SHP77 treated with DMSO at 0.1 percent for 48 hours (cell line): ENCODE results near the gene TMEM217.
"Not testable (repeated sequence)": the region's sequence is repeated elsewhere in the genome, so short reads cannot be mapped to it uniquely, and the experiment has no call there.

ENCODE experiments used
- DNase-seq: peaks from one replicate; lab custom pipeline; 2025; lab: John Stamatoyannopoulos, UW

The TMEM217 gene

GRCh38 chr6:37257634-37258404 lies at the start of gene TMEM217, which contains the start of gene TBC1D22B:
Gene TMEM217 (minus strand): TSS chr6:37258144. CDS start chr6:37219030, 39,114 bp downstream.
Gene TBC1D22B (plus strand): TSS chr6:37257772. CDS start chr6:37257918, 146 bp downstream.
- DNase-seq, result peak; percentile 86

- DNase-seq, result not testable (repeated sequence)
Observed at GRCh38 chr6:37307484-37307883, 49.5 kb upstream of the TMEM217 start.

GRCh38 chr6:37306624-37307222 lies 48.8 kb upstream of the TMEM217 start:
- DNase-seq, result peak; percentile 6

DNA sequence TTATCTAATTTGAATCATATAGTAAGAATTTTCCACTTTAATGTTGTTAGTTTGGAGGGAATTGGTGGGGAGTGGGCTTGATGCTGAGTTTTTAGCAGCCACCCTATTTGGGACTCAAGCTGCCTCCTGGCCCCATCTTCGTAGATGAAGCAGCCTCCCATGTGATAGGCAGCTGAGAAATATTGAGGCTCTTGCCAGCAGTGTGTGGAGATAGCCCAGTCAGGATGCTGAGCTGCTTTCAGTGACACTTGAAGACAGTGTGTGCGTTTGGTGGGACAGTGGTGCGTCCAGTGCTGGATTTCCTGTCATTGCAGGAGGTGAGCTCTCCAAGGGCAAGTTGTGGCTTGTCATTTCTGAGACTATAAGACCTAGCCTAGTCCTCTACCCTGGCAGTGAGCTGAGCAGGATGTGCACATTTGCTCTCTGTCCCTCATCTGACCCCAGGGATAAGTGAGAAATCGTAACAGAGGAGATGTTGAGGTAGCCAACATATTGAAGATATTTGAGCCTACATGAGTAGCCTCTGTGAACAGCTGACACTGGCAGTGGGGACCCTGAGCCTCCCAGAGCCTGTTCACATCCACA lies 48.0 kb upstream of the TMEM217 start:
- DNase-seq, result no peak

DNA sequence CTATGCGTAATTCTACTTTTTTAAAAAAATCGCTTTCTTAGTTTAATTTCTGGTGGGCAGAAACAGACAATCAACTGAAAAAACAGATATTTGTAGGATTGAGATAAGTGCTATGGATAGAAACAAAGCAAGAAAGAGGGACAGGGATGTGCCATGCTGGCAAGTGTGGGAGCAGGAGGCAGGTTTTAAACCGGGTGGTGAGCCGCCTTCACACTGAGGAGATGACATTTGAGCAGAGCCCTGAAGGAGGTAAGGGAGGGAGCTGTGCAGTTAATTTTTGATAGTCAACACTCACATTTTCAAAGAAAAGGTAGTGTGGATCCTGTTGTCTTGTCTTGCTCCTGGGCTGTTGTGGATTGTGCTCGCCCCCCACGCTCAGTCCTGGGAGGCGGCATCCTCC lies 46.8 kb upstream of the TMEM217 start:
- DNase-seq, result no peak

DNA sequence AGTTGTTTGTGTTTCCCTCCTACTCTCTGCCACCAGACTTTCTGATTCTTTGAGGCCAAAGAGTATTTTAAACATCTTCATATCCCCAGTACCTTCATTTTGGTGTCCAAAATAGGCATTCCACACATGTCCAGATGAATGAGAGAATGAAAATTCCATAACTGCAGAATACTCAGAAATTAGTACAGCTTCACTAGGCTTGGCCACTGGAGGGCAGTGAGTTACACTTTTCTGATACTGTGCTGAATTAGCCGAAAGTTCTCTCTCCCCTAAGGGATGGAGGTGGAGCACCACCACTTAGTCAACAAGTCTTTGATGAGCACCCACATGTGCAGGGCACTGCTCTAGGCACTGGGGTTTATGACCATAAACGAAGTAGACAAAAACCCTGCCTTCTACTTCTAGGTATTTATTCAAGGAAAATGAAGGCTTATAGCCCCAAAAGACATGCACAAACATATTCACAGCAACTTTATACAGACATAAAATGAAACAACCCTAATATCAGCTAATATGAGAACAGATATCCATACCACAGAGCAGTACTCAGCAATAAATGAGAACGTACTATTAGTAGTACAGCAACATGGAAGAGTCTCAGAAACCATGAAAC lies 46.1 kb upstream of the TMEM217 start:
- DNase-seq, result peak; percentile 7

DNA sequence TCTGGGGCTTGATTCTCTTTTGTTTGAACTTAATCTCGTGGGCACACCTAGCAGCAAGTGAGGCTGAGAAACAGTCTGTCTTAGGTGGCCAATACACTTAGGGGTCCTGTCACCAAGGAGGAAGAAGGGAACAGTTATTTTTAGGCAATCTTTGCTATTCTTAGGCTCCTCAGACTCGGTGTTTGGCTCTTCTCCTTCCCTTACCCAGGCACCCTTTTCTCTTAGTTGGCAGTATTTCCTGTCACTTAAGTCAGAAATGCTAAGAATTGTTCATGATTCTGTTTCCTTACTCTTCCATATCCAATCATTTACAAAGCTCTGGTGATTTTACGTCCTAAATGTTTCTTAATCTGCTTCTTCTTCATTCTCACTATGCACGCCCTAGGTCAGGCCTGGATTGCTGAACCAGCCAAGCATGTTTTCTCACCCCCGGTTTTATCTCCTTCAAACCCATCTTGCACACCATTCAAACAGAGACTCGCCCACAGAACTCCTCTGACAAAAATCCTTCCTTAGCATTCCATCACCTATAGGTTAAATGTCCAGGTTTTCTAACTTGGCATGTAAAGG lies 45.2 kb upstream of the TMEM217 start:
- no peak for DNase-seq

DNA sequence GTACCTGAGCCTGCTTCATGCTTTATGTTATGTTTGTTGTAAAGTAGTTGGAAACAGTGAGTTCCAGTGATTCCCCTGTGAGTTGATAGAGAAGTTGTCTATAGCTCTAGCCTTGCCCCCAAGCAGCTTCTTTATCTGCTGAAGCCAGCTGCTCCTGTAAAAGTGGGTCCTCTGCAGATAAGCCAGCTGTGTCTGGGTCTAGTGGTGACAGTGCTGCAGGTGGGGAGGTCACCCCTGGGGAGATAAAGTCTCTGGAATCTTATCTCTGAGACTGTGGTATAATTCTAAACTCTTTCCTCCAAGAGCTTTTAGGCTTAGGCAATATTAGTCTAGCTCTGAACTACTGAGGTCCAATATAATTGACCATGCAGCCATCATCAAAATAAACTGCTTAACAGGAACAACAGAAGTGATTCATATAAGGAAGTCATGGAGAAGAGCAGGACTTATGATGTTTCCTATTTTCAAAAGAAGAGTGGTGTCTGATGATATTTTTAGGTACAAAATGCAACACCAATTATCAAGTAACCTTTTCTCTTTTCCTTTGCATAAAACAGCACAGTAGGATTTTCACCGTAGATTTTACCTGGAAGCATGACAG lies 44.2 kb upstream of the TMEM217 start:
- DNase-seq, result no peak

DNA sequence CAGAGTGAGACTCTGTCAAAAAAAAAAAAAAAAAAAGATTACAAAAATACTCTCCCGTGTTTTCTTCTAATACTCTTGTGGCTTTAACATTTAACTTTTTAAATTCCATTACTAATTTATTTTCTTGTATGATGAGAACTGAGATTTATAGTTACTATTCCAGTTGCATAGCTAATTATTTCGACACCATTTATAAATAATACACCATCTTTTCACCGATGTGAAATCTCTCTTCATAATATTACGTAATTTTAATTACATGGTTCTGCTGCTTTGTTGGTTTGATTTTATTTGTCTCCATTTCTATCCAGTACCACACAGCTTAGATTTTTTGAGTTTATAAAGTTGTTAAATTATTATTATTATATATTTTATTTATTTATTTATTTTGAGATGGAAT lies 42.0 kb upstream of the TMEM217 start:
- no peak for DNase-seq

DNA sequence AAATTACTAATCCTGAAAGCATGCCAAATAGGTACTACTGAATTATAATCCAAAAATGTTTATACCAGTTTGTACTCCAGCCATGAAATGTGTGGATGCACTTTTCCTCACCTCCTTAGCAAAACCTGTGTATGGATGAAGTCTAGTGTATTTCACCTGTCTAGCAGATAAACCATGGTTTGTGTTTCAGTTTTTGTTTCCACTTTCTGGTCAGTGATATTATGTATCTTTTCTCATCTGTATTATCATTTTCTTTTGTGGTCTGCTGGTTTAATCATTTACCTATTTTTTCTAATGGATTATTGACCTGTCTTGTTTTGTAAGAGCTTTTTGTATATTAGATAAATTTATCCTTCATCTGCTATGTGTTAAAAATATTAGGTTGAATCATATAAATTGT lies 41.0 kb upstream of the TMEM217 start:
- DNase-seq, result no peak

DNA sequence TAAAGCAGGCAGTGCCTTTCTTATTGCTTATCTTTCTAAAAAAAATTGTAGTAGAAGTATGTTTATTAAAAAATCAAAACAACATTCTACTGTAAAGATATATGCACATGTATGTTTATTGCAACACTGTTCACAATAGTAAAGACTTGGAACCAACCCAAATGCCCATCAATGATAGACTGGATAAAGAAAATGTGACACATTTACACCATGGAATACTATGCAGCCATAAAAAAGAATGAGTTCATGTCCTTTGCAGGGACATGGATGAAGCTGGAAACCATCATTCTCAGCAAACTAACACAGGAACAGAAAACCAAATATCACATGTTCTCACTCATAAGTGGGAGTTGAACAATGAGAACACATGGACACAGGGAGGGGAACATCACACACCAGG lies 39.7 kb upstream of the TMEM217 start:
- DNase-seq, result not testable (repeated sequence)

GRCh38 chr6:37293426-37293825 lies 35.5 kb upstream of the TMEM217 start:
- DNase-seq, result no peak

- DNase-seq, result no peak
Observed at GRCh38 chr6:37289931-37290330, 32.0 kb upstream of the TMEM217 start.

DNA sequence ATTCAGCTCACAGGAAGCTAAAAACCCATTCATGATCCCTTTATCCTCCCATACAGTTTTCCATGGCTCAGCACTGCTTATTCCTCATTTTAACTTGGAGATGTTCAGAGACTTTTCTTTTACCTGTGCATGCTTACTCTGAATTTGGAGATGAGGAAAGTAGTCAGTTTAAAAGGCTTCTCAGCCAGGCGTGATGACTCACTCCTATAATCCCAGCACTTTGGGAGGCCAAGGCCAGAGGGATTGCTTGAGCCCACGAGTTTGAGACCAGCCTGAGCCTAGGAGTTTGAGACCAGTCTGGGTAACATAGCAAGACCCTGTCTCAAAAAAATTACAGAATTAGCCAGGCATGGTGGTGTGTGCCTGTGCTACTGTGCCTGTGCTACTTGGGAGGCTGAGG lies 30.3 kb upstream of the TMEM217 start:
- no peak for DNase-seq

- no peak for DNase-seq
Observed at GRCh38 chr6:37287519-37288157, 29.7 kb upstream of the TMEM217 start.

GRCh38 chr6:37285861-37286311 lies 27.9 kb upstream of the TMEM217 start:
- DNase-seq, result no peak

GRCh38 chr6:37284781-37285180 lies 26.8 kb upstream of the TMEM217 start:
- no peak for DNase-seq

DNA sequence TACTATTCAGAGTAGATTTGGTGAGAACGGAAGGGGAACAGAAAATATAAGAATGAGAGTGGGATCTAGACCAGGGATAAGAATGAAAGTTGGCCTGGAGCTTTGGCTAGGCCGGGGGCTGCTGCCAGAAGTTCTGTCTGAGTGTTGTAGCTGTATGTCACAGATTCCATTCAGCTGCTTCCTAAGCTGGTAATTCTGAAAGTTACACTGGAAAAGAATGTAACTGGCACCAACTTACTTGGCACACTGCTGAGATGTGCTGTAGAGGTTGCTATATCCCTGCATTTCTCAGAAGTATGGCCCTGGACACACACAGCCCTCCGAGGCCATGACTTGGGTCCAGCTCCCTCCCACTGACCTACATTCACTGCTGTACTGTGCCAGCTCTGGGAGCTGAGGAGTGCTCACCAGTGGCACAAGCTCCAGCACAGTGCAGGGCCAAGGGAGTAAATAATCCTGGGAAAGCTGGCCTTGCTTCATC lies 25.8 kb upstream of the TMEM217 start:
- no peak for DNase-seq

GRCh38 chr6:37283268-37283667 lies 25.3 kb upstream of the TMEM217 start:
- DNase-seq, result no peak

DNA sequence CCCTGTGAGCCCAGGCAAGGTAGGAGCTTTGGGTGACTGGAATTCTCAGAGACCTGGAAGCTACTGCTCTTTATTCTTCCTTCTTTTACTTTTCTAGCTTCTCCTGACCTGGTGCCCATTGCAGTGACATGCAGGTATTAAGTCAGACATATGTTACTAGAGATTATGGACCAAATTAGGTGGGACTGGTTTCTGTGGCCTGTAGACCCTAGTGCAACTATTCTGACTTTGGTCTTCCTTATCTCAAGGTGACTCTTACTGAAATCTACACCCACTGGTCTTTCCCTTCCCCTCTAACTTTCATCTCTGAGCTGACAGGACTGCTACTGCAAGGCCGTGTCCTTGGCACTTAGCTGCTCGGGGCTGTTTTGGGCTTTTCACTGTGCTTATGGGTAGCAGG lies 24.4 kb upstream of the TMEM217 start:
- no peak for DNase-seq

GRCh38 chr6:37280162-37280887 lies 22.4 kb upstream of the TMEM217 start:
- DNase-seq, result no peak
